Lung (tissue), 12 donors: ENCODE measurements around the gene KMT2D. TPM values are rescaled to one million over a fixed set of nuclear protein-coding genes. Genes with fewer than 3 reads are reported as not detected.
A peak's percentile ranks its signal among the peaks of the same experiment; 100 is the strongest.

ENCODE experiments used
- ATAC-seq: fragments of 200-7000 bp; cut with Tn5 transposase; one replicate; pipeline ENCODE4 v1.9.1; 2020; ENCODE audit warnings: moderate number of reproducible peaks; ENCODE audit not compliant: insufficient read depth, low FRiP score
- DNase-seq, 3 donors: peaks; one replicate each; pipeline ENCODE4 v3.0.0-alpha.2; 2013 to 2017
- H3K27ac ChIP-seq, 2 donors: one replicate each; pipeline ENCODE4 v1.5.1; 2013; ENCODE audit warnings: mild to moderate bottlenecking in 2 of 2, moderate library complexity in 2 of 2, control low read depth in 1 of 2, inconsistent platforms in 1 of 2, low read depth in 1 of 2, low read length in 1 of 2
- H3K27me3 ChIP-seq, 3 donors: one replicate each; pipeline ENCODE4 v1.5.1; 2013; ENCODE audit warnings: low read length in 2 of 3; ENCODE audit not compliant: control insufficient read depth in 3 of 3, insufficient read depth in 3 of 3
- H3K36me3 ChIP-seq, 4 donors: one replicate each; pipeline ENCODE4 v1.5.1; 2013; ENCODE audit warnings: low read length in 4 of 4, mild to moderate bottlenecking in 1 of 4, moderate library complexity in 1 of 4; ENCODE audit not compliant: control insufficient read depth in 4 of 4, insufficient read depth in 4 of 4
- H3K4me1 ChIP-seq, 5 donors: one replicate each; pipeline ENCODE4 v1.5.1; 2013; ENCODE audit warnings: low read length in 5 of 5, mild to moderate bottlenecking in 2 of 5, moderate library complexity in 1 of 5; ENCODE audit not compliant: control insufficient read depth in 5 of 5, insufficient read depth in 5 of 5
- H3K4me3 ChIP-seq: one replicate; pipeline ENCODE4 v1.5.1; 2013; ENCODE audit warnings: mild to moderate bottlenecking, control low read depth, moderate library complexity
- H3K9ac ChIP-seq, 2 donors: one replicate each; pipeline ENCODE4 v1.5.1; 2013; ENCODE audit warnings: low read length in 2 of 2, control low read depth in 1 of 2; ENCODE audit not compliant: insufficient read depth in 1 of 2
- H3K9me3 ChIP-seq, 4 donors: one replicate each; pipeline ENCODE4 v1.5.1; 2013; ENCODE audit warnings: low read length in 3 of 4, mild to moderate bottlenecking in 1 of 4, moderate library complexity in 1 of 4; ENCODE audit not compliant: control insufficient read depth in 4 of 4, insufficient read depth in 3 of 4
- CTCF ChIP-seq: IDR thresholded peaks from 2 replicates; pipeline ENCODE4 v1.5.1; 2012; ENCODE audit warnings: mild to moderate bottlenecking; ENCODE audit errors: control extremely low read depth, extremely low read depth
- WGBS, 2 donors: extraction: QIAGEN DNeasy Blood & Tissue Kit; methylation state at CpG; one replicate each; pipeline ENCODE4 v1.1.7; 2013; 5-methylcytosine and 5-hydroxymethylcytosine counted together
- polyA plus RNA-seq, 2 donors: library from polyadenylated mRNA; stranded (reverse); fragments of 200-250 nt; gene quantifications; one replicate each; pipeline ENCODE4 v1.2.1, GENCODE V29; 2013
- total RNA-seq, 2 donors: library from RNA; depleted of rRNA in 1 of 2; stranded (reverse); fragments of >200 nt in 1 of 2; gene quantifications; one replicate each; pipeline ENCODE4 v1.2.1, GENCODE V29; 2014 to 2021
- donor health status: control.
- donor health status: control.
- donor health status: Bipolar disorder and iron deficiency.
- donor health status: healthy.
- donor health status: DM: yes; HTN: yes; CAD: no.

KMT2D gene
- total and polyA plus RNA-seq, 4 donors = 27.6 to 115 (median 49.2) TPM

GRCh38 chr12:49100380-49100779, 39.8 kb upstream of the KMT2D start:
- Histone ChIP-seq H3K36me3 (peaks cover 36 to 67% (median 44%) of the 10 kb centered on the region in 4 donors), H3K9me3 (no peaks in the 10 kb centered on the region), H3K27ac (no peak overlapping the region), H3K4me1 (peaks cover 0 to 8% (median 0%) of the 10 kb centered on the region in 5 donors), H3K27me3 (no peaks in the 10 kb centered on the region), H3K9ac (no peak overlapping the region), H3K4me3 (no peak overlapping the region)
- DNase-seq = no peak
- no peak for ATAC-seq
- WGBS, 2 donors = 95 to 96% methylated on average over 6 of the region's 6 CpGs
- no peak for TF ChIP-seq CTCF

GRCh38 chr12:49098703-49099102, 38.1 kb upstream of the KMT2D start:
- WGBS, 2 donors = 95 to 99% methylated on average over 2 of the region's 2 CpGs
- Histone ChIP-seq H3K9me3 (peaks cover 0 to 4% (median 0%) of the 10 kb centered on the region in 4 donors), H3K9ac (no peak overlapping the region), H3K4me1 (peaks cover 0 to 12% (median 8%) of the 10 kb centered on the region in 5 donors), H3K27me3 (peaks cover 0 to 13% (median 10%) of the 10 kb centered on the region in 3 donors), H3K36me3 (peaks cover 32 to 55% (median 36%) of the 10 kb centered on the region in 4 donors), H3K27ac (no peak overlapping the region), H3K4me3 (no peak overlapping the region)
- no peak for TF ChIP-seq CTCF
- DNase-seq = no peak
- ATAC-seq = no peak

- H3K27ac ChIP-seq = no peak overlapping the region
- DNase-seq (peak; percentile 49 to 50 (median 49)), ATAC-seq (no peak)
- no peak overlapping the region for H3K9ac ChIP-seq
- H3K36me3 ChIP-seq = peaks cover 28 to 49% (median 35%) of the 10 kb centered on the region in 4 donors
- peaks cover 0 to 13% (median 8%) of the 10 kb centered on the region in 5 donors for H3K4me1 ChIP-seq
- H3K27me3 ChIP-seq = peaks cover 0 to 19% (median 16%) of the 10 kb centered on the region in 3 donors
- peaks cover 0 to 4% (median 0%) of the 10 kb centered on the region in 4 donors for H3K9me3 ChIP-seq
- 61 to 64% methylated on average over 4 of the region's 4 CpGs for WGBS, 2 donors
- no peak overlapping the region for H3K4me3 ChIP-seq
- peak; percentile 73 for TF ChIP-seq CTCF
These were observed 37.4 kb upstream of the KMT2D start for GRCh38 chr12:49098035-49098451.

- peaks cover 0 to 4% (median 0%) of the 10 kb centered on the region in 4 donors for H3K9me3 ChIP-seq
- no peak for TF ChIP-seq CTCF
- H3K4me3 ChIP-seq = no peak overlapping the region
- no peak overlapping the region for H3K27ac ChIP-seq
- no peak overlapping the region for H3K9ac ChIP-seq
- ATAC-seq = no peak
- H3K36me3 ChIP-seq = peaks cover 24 to 43% (median 30%) of the 10 kb centered on the region in 4 donors
- peaks cover 0 to 26% (median 23%) of the 10 kb centered on the region in 3 donors for H3K27me3 ChIP-seq
- DNase-seq = no peak
- H3K4me1 ChIP-seq = peaks cover 0 to 19% (median 12%) of the 10 kb centered on the region in 5 donors
- whole genome bisulfite sequencing, 2 donors = 88 to 94% methylated on average over 3 of the region's 3 CpGs
These were observed 36.8 kb upstream of the KMT2D start for GRCh38 chr12:49097381-49097780.
